ENCODE data around the gene KIF7. TPM values are rescaled to one million over a fixed set of nuclear protein-coding genes. Genes with fewer than 3 reads are reported as not detected.

Gene KIF7
- total and polyA plus RNA-seq, 2 donors (not counting 3 experiments of a cell fraction or from before 2014, with no cell fraction given) = 4.2 to 11.3 TPM

DNA sequence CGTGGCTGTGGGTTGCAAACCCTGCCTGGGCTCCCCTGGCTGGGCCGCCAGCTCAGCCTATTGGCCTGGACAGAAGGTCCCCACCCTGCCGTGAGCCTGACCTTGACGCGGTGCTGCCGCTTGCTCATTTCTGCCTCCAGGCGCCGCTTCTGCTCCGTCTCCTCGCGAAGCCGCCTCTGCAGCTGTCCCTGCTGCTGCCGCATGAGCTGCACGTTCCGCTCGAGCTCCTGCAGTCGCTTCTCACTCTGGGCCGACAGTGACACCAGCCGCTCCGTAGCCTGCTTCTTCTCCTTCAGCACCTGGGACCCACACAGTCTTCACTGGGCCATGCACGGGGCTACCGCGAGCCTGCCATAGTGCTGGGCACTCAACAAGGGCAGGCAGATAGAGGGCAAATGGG is 21.7 kb downstream of the KIF7 start:
- dilution Hi-C loops (cut with MboI; ENCODE audit: extremely low pct_ligation_motif_present, low sequenced_read_pairs) = no loop called here
- ChIA-PET POLR2A (no interaction called here), CTCF (no interaction called here)
- no peak for DNase-seq (ENCODE audit: low read depth, low spot score)
- H3K27ac ChIP-seq (ENCODE audit: insufficient read depth, low read depth, low read length) = no peak overlapping the region
- no peak overlapping the region for H3K4me3 ChIP-seq (replicated peaks in 1 of 3; ENCODE audit: insufficient read depth in 1 of 3, low read depth in 1 of 3, low read length in 3 of 3)
- H3K27me3 ChIP-seq (ENCODE audit: control insufficient read depth in 2 of 2, insufficient read depth in 2 of 2, low read length in 2 of 2) = no peaks in the 10 kb centered on the region
- no peak overlapping the region for H2AFZ ChIP-seq (ENCODE audit: low read depth, low read length)
- peaks cover 0 to 40% of the 10 kb centered on the region in 2 experiments for H3K36me3 ChIP-seq (ENCODE audit: control insufficient read depth in 2 of 2, extremely low read depth in 1 of 2, insufficient read depth in 2 of 2, low read length in 2 of 2)
- no peaks in the 10 kb centered on the region for H3K4me1 ChIP-seq (ENCODE audit: control insufficient read depth, extremely low read depth, insufficient read depth, low read length)
- no peaks in the 10 kb centered on the region for H3K9me1 ChIP-seq (replicated peaks; ENCODE audit: control insufficient read depth, extremely low read depth, insufficient read depth, low read length)
- no peak overlapping the region for H3K9ac ChIP-seq (replicated peaks; ENCODE audit: extremely low read depth, insufficient read depth, low read length)
- no peak overlapping the region for H3K4me2 ChIP-seq (ENCODE audit: insufficient read depth, low read length)
- FAIRE-seq = no peak
- no peaks in the 10 kb centered on the region for H3K79me2 ChIP-seq (ENCODE audit: control insufficient read depth, insufficient read depth, low read length)
- no peak for TF ChIP-seq GATA2 (IDR thresholded peaks at IDR 0.05; ENCODE audit: insufficient read depth, insufficient read length, low read depth, low read length)
- intact Hi-C loops (cut with micrococcal nuclease) = no loop called here
- H3K9me3 ChIP-seq (replicated peaks; ENCODE audit: control insufficient read depth, insufficient read depth, low read length) = no peaks in the 10 kb centered on the region
- BruUV-seq (replicated peaks) = no TSS peak
- no peaks in the 10 kb centered on the region for H4K20me1 ChIP-seq (replicated peaks; ENCODE audit: control insufficient read depth, extremely low read depth, insufficient read depth, low read length)

GRCh38 chr15:89632563-89633430 is 22.5 kb downstream of the KIF7 start:
- peaks cover 1 to 42% of the 10 kb centered on the region in 2 experiments for H3K36me3 ChIP-seq (ENCODE audit: control insufficient read depth in 2 of 2, extremely low read depth in 1 of 2, insufficient read depth in 2 of 2, low read length in 2 of 2)
- dilution Hi-C loops (cut with MboI; ENCODE audit: extremely low pct_ligation_motif_present, low sequenced_read_pairs) (no loop called here), intact Hi-C loops (cut with micrococcal nuclease) (no loop called here)
- no peak for DNase-seq (ENCODE audit: low read depth, low spot score)
- CTCF ChIA-PET = interaction anchor here (0.8 kb wide), 1 partner anchor 14 kb away, joined by 3 read pairs; no protein-coding TSS in a partner anchor
- H3K9ac ChIP-seq (replicated peaks; ENCODE audit: extremely low read depth, insufficient read depth, low read length) = no peak overlapping the region
- H4K20me1 ChIP-seq (replicated peaks; ENCODE audit: control insufficient read depth, extremely low read depth, insufficient read depth, low read length) = no peaks in the 10 kb centered on the region
- no peak overlapping the region for H3K27ac ChIP-seq (ENCODE audit: insufficient read depth, low read depth, low read length)
- H3K4me2 ChIP-seq (ENCODE audit: insufficient read depth, low read length) = no peak overlapping the region
- no peaks in the 10 kb centered on the region for H3K4me1 ChIP-seq (ENCODE audit: control insufficient read depth, extremely low read depth, insufficient read depth, low read length)
- H3K4me3 ChIP-seq (replicated peaks in 1 of 3; ENCODE audit: insufficient read depth in 1 of 3, low read depth in 1 of 3, low read length in 3 of 3) = no peak overlapping the region
- no peak for FAIRE-seq
- H3K27me3 ChIP-seq (ENCODE audit: control insufficient read depth in 2 of 2, insufficient read depth in 2 of 2, low read length in 2 of 2) = no peaks in the 10 kb centered on the region
- TF ChIP-seq JUN (IDR thresholded peaks at IDR 0.05; ENCODE audit: borderline replicate concordance, insufficient read depth, insufficient read length, low read depth) (no peak), EZH2 (IDR thresholded peaks at IDR 0.05; ENCODE audit: borderline replicate concordance, low read depth, low read length, severe bottlenecking) (no peak), MYC (IDR thresholded peaks at IDR 0.05; ENCODE audit: low read depth, low read length) (no peak), POLR2AphosphoS5 (IDR thresholded peaks at IDR 0.05; ENCODE audit: insufficient read depth, low read depth, low read length) (no peak), MAX (IDR thresholded peaks at IDR 0.05; ENCODE audit: insufficient read depth, insufficient read length) (no peak), CTCF (IDR thresholded peaks at IDR 0.05; ENCODE audit: extremely low read depth in 1 of 2, insufficient read depth in 1 of 2, low read depth in 1 of 2, low read length in 2 of 2) (no peak), POLR2A (IDR thresholded peaks at IDR 0.05; ENCODE audit: low read depth, low read length) (no peak), FOS (IDR thresholded peaks at IDR 0.05; ENCODE audit: borderline replicate concordance, insufficient read depth, low read length) (no peak), GATA2 (IDR thresholded peaks at IDR 0.05; ENCODE audit: insufficient read depth, insufficient read length, low read depth, low read length) (no peak)
- H3K9me1 ChIP-seq (replicated peaks; ENCODE audit: control insufficient read depth, extremely low read depth, insufficient read depth, low read length) = no peaks in the 10 kb centered on the region
- no TSS peak for BruUV-seq (replicated peaks)
- POLR2A ChIA-PET = no interaction called here
- H3K79me2 ChIP-seq (ENCODE audit: control insufficient read depth, insufficient read depth, low read length) = no peaks in the 10 kb centered on the region
- no peaks in the 10 kb centered on the region for H3K9me3 ChIP-seq (replicated peaks; ENCODE audit: control insufficient read depth, insufficient read depth, low read length)
- H2AFZ ChIP-seq (ENCODE audit: low read depth, low read length) = no peak overlapping the region

Measured in endothelial cell of umbilical vein (primary cell).